GM21447 (cell line): ENCODE measurements around the gene MCC.

ENCODE experiments used
- ATAC-seq: cut with Tn5 transposase; IDR thresholded peaks from one replicate; pipeline ENCODE4 v1.9.1; 2021; ENCODE audit not compliant: unreplicated experiment

Gene MCC

DNA sequence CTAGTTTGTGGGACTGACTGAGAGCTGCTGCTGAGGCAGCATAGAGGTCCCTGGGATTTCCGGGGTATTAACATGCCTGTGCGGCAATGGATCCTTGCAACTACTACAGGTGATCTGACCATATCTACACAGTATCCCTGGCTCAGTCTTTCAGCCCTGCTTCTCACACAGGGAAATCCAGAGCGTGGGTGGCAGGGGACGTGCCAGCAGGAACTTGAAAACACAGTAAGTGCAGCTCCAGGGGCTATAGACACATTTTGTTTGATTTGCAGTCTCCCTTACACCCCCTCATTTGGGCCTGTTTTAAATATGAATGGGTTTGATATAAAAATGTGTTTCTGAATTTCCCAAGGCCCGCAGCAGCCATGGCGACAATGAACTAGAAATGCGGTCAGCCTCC, 302.2 kb downstream of the MCC start:
- ATAC-seq: no peak

DNA sequence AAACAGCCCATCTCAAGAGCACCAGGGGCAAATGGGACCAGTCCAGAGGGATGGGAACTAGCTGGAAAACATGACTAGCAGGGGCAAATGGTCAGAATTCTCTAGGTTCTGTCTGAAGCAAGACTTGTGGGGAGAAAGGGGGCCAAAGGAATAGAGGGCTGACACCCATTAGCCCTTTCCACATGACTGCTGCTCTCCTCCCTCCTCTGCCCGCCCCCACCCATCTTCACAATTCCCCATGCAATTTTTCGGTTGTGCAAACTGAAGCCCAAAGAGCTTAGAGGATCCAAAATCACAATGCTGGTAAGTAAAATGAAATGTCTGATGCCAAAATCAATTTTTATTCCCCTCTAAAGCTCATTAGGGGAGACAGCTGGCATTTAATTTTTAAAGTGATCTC, 304.6 kb downstream of the MCC start:
- ATAC-seq: no peak

DNA sequence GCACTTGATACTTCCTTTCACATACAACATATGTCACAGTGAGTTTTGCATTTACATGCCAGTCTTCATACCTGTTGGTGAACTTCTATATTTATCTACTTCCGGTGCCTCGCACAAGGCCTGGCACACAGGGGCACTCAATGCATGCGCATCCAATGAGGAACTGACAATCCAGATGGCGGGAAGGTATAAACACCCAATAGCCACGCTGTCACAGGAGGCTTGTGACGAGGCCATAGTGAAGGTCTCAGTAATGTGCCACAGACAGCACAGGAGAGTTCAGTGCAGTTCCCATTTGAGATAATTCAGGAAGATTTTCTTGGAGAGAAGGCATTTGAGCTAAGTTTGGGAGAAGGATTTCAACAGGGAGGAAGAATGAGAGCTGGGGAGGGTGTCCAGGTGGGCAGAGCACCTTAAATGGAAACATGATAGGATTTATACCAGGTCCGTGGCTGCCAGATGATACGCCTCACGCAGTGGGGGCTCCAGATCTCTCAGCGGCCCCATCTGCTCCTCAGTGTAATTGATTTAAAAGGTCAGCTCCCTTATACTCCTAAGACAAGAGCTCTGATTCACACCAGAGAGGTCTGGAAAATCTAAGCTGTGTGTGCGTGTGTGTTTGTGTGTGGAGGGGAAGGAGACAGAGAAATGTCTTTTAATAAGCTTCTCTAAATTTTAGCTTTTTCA, 305.5 kb downstream of the MCC start:
- ATAC-seq: no peak

DNA sequence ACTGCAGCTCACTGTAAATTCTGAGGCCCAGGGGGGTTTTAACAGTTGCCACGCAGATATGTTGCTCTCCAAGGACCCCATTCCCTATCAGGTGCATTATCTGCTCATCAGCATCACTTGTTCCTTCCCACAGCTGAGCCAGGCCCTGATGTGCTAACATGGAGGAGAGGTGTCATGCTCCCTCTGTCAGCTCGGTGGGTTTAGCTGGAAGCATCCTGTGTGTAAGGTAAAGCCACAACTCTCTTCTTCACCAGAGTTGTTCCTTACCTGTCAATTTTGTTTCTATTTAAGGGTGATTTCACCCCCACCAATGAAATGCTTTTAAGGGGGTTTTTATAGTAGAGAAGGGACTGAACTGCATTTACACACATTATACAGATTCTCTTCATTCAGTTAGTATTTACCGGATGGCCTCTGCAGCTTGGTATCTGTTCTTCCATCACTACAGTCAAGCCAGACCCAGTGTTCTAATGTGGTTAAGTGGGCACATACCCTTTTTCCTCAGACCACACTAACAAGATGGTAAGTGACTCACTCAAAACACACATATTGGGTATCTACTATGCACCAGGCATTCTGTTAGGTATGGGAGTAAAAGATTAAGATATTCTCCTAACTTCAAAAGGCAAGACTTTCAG, 306.3 kb downstream of the MCC start:
- ATAC-seq: no peak

DNA sequence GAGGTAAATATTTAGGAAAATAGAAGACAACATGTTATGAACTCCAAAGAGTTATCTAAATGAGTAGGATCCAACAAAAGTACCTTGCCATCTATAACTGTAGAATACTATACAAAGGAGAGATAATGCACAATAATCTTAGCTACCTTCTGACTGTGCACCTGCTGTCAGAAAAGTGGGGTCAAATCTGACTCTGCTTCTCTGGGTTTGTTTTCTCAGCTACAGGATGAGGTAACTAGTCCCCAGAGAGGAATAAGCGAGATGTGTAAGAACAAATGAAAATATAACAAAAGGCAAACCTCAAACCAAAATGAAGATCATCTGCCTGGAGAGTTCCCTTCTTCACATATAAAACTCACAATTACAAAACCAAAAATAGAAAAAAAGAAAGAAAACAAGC, 306.8 kb downstream of the MCC start:
- ATAC-seq: no peak

DNA sequence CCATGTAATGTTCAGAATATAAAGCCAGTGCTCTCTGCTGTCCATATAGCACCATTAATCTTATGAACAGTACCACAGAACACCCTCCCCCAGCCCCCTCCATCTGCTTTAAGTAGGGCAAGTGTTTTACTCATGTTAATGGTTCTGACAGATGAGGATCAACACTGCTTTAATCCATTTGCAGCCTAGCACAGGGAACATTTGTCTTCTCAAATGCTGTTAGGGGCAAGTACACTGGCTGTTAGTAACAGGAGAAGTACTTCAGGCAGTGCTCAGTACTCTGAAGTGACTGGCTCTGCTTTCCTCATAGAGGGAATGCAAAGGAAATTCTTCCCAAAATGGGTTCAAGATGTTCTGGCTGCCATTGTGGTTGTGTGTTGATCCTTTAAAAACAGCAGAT, 309.1 kb downstream of the MCC start:
- ATAC-seq: no peak

DNA sequence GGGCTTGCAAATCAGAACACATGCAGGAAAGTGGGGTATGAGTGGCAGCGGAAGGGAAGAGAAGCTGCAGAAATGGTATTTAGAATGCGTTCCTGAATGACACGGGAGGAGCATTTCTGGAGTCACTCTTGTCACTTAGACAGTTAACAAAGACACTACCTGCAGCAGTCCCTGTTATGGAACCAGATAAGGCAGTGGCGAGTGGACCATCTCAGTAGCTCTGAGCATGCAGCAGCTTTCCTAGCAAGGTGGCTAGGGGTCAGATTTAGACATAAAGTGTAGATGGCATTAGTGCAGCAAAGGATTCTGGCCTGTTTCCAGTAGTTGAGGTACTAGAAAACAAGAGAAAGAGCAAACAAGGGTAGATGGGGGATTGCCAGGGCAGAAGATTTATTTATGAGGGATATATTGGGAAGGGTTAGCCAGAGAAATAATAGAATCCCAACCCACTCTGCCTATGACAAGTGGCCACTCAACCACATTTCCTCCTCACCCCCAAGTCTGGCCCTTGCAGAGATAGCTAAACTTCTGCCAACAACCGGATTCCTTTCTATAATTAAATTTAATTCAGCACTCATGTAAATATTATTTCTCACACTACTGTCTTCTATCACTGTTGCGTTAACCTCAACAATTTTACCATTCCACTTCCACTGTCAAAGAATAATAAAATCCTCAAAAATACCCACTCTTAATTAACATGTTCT, 310.0 kb downstream of the MCC start:
- ATAC-seq: no peak

DNA sequence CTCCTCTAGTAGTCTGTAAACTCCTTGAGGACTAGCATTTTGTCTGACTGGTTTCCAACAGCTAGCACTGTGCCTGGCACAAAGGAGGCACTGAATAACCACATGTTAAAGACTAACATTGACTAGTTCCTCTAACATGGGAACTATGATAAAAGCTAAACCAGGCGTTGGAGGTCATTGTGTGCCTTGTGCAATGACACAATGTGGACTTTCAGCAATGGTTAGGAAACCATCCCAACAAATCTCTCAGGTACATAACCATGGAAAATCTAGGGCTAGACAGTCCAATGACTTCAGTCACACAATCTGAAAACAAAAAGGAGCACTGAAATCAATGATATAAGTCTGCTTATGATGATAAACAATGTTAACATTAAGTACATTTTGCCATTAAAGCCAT, 311.0 kb downstream of the MCC start:
- no peak for ATAC-seq

DNA sequence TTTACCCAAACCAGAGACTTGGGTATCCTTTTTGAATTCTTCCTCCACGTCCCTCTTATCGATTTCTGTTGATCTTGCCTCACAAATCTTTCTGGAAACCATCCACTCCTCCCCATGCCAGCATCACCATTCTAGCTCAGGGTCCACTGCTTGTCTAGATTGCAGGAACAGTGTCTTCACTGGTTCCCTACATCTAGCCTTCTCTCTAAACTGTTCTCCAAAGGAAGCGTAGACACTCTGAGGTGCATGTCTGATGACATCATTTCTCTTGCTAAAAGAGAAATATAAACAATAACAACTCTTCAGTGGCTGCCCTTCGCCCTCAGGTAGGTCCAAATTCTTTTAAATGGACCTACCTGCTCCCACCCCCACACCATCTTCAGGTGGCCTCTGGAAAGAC, 311.5 kb downstream of the MCC start:
- no peak for ATAC-seq

DNA sequence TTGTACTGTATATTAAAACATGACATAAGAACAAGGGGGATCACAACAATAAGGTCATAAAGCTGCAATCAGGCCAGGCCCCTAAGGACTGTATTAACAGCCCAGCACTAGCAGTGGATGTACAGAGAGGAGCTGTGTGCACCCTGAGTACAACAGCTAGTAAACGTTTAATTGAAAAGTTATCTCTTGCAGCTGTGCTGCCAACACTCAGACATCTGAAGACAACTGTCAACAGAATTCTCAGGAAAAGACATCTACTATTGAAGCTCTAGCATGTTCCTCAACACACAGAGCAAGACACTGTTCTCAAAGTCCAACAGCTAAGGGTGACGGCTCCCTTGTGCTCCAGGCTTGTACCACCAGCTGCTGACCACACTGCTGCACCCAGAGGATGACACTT, 312.1 kb downstream of the MCC start:
- ATAC-seq: no peak

DNA sequence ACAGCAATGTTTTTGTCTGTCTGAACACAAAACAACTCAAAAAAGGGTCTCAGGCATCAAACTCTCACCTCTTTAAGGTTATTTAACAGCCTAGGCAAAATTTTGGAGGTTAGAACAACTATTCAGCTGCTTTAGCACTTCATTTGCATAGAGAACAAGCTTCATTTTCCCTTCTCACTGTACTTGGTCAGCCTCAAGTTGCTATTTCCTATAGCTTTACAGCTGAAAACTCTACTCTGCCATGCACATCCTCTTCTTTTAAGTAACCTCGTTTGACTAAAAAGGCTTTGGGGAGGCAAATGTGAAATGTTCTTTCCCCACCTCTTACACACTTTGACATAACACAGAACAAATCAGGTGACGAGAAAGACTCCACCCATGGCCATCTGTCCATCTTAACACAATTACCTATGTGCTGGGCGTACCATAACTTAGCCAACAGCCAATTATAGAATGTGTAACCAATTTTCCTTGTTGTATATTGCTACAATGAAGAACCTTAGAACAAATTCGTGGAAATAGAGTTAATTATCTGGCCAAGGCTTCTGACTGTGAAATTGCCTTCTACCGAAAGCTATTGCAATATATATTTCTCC, 315.9 kb downstream of the MCC start:
- peak; percentile 60 for ATAC-seq

DNA sequence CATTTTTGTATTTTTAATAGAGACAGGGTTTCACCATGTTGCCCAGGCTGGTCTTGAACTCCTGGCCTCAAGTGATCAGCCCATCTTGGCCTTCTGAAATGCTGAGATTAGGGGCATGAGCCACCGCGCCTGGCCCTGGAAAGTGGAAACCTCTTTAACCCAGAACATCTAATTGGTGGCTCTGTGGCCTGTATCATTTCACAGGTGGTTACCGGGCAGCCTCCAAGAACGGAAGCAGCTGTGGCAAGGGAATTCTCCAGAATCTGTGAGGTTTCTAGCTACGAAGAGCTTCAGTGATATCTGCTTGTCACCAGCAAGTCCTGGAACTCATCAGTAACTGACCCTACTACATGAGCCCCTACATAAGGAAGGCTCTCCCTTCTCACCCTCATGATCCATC, 316.7 kb downstream of the MCC start:
- ATAC-seq: no peak

DNA sequence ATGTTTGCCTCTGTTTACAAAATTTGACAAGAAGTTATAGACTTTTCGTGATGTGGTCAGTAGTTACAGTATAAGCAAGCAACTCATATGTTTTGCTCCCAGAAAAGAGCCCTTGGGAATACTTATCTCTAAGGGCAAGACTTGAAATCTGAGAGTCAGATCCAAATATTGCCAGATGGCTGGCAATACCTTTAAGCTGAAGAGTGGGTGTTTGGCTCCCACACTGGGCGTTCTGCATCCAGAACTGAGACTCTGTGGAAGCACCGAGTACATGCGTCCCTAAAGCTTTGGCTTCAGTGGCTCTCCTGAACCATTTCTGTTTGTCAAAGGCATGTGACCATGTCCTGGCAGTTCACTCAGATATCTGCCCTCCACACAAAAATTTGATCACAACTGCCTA, 317.5 kb downstream of the MCC start:
- ATAC-seq: no peak

DNA sequence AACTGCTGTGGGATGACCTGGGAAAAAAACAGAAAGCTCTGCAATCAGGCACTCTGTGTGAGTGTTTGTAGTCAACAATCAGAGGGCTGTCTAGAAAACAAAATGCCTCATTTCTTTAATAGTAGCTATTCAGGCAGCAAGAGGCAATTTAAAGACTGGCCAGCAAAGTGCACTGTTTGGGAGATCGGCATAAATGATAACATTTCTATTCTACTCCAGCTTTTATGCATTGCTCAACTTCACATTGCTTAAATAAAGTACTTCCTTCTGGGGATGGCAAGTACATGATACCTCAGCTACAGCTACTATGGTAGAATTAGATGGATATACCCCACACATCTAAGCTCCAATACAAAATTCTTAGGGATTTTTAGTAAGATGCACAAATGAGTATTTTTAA, 318.5 kb downstream of the MCC start:
- no peak for ATAC-seq

DNA sequence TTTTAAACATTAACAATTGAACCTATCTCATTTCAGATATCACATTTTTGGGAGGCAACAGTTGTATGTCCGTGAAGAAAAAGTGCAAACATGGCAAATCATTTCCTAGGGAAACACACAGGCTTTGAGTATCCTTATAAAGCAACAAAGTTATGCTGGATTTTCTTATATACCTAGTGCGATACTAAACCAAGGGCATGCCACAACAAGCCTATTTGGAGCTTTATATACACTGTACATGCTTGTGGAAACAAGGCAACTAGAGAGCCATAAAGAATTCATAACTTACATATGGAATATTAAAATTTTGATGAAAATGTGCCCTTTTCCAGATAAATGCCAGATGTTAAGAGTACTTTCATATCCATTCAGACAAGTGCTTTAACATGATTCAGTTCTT, 320.3 kb downstream of the MCC start:
- ATAC-seq: no peak

DNA sequence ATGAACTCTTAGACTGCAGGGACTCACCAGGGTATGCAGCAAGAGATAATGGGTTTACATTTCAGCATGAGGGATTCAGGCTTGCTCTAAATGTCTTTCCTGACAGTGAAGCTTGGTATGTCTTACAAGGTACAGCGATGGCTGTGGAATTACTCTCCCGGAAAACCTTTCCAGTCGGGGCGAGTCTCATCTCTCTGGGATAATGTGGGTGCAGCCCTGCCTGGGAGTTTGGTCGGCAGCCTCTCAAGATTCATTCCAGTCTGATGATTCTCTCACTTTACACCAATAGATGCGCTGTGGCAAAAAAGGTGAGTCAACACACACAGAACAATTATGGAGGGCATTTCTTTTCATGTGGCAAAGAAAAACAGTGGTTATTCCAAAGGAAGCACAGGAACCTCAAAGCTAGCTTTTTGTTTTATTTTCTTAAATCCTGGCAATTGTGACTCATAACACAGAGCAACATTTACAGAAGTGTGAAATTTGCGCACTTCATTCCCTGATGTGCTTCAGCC, 321.3 kb downstream of the MCC start:
- ATAC-seq: no peak

DNA sequence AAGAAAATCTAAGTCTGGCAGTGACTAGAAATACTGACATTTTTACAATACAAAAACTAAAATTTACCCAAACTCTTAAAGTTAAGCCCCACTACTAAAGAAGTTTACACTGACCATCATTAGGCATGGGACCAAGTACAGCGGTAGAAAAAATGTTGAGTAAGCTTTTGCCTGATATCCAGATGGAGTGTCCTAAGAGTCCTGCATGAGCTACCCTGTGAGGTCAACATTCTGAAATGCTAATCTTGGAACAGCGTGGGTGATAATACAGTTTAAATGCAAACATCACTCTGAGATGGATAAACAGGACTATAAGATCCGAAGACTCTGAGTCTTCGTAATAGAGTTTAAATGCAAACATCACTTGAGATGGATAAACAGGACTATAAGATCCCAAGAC, 322.0 kb downstream of the MCC start:
- no peak for ATAC-seq

DNA sequence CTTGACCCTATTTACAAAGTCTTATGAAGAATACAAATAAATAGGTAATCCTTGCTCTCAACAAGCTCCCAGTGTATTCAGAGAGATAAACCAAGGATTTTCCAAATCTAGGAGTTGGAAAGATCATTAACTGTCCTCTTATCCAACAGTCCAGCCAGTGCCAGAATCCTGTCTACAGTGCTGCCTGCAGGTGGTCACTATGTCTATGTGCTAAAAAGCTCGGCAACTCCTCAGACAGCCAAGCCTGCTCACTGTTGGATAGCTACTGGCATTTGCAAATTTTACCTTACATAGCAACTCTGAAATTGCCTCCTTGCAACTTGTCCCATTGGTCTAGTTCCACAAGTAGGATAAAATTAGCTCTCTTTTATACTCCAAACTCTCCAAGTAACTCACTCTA, 324.2 kb downstream of the MCC start:
- ATAC-seq: no peak

DNA sequence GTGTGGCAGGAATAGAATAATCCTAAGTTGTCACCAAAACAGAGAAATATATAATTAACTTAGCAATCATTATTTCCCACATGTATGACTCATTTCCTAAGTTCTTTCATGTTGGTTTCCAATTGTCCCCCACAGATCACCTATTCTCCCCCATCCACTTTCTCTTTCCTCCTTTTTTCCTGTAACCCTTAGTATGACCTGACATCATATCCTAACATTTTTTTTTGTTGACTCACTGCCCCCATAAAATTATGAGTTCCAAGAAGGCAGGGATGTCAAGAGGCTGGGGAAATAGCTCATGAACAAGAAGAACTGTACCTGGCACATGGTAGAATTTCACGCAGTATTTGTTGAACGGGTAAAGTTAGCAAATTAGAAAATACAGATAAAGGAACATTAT, 324.9 kb downstream of the MCC start:
- ATAC-seq: no peak

DNA sequence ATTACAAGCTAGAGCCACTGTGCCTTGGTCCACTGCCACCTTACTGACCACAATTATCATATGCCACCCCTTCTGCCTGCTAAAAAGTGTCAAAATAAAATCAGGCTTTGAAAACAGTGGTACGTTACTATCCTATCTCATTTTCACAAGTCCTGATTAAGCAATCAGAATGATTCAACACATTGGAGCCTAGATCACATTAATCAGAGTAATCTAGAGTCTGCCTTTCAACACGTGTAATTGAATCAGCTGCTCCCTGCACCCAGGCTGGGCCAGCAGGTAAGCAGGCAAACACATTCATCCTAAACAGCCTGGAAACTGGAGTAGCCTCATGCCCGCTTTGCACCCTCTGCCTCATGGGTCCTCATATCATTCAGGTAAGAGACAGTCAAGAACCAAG, 325.5 kb downstream of the MCC start:
- ATAC-seq: no peak

DNA sequence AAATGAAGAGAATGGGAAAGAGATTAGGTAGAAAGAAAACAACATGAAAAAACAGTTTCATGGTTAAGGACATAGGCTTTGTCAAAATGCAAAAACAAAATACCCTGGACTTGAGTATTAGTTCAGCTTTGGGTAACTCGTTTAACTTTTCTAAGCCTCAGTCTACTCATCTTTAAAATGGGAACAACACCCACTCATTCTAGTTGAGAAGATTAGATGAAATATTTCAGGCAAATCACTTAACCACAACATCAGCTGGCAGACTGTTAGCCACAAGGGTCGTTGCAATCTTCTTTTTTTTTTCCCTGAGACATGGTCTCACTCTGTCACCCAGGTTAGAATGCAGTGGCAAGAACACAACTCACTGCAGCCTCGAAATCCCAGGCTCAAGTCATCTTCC, 326.0 kb downstream of the MCC start:
- no peak for ATAC-seq

DNA sequence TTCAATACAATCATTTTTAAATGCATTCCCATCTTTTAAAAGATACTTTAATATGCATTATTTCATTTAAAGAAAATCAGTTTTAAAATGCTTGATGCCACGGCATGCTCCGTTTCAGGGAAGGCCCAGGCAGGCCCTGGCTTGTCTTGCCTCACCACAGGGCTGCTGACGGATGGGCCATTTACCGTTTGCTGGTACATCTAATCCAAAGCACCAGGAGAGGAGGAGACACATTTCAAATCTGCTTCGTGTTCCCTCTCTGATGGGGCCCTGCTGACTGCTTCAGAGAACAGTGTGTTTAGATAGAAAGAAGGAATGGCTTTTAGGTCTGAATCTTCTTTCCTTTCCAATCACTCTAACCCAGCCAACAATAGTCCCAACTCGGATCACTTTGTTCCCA, 326.4 kb downstream of the MCC start:
- ATAC-seq: no peak
